ENCODE results near the gene FAM117A.

Gene FAM117A, protein sequence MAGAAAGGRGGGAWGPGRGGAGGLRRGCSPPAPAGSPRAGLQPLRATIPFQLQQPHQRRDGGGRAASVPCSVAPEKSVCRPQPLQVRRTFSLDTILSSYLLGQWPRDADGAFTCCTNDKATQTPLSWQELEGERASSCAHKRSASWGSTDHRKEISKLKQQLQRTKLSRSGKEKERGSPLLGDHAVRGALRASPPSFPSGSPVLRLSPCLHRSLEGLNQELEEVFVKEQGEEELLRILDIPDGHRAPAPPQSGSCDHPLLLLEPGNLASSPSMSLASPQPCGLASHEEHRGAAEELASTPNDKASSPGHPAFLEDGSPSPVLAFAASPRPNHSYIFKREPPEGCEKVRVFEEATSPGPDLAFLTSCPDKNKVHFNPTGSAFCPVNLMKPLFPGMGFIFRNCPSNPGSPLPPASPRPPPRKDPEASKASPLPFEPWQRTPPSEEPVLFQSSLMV

DNA sequence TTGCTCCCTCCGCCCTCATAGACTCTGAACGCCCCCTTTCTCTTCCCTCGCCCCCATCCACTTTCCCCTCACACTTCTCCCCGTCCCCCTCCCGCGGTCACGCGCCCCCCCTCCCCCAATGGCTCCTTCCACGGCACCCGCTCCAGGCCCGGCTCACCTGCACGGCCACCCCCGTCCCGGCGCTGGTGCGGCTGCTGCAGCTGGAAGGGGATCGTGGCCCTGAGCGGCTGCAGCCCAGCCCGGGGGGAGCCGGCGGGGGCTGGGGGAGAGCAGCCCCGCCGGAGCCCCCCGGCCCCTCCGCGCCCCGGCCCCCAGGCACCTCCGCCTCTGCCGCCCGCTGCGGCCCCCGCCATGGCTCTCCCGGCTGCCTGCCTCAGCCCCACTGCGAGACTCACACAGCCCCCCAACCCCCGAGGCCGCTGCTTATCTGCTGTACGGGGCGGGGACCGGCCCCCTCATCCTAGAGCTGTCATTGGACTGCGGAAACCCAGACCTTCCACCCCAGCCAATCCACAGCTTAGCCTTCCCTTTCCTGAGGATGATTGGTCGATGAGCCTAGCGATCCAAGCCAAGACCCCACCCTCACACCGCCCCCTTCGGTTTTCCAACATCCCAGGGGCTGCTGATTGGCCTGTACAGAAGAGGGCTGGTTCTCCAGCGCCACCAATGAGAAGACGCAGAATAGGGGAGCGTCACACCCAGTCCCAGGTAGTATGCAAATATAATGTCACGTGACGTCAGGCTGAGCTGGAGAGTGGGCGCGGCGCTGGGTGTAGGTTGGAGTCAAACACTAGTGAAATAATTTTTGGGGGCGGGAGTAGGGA lies at the start of gene FAM117A:
Gene FAM117A, minus strand, starts transcription at position 397 of the 824 bp plus-strand sequence. Its CDS starts 44 bp downstream, at position 353.
- peak; percentile 96 for DNase-seq

- DNase-seq, result no peak
These were observed 45.1 kb upstream of the FAM117A start for GRCh38 chr17:49809056-49809455.

- no peak for DNase-seq
These were observed 34.8 kb upstream of the FAM117A start for GRCh38 chr17:49798738-49799137.

GRCh38 chr17:49798182-49798581 lies 34.3 kb upstream of the FAM117A start:
- no peak for DNase-seq

DNA sequence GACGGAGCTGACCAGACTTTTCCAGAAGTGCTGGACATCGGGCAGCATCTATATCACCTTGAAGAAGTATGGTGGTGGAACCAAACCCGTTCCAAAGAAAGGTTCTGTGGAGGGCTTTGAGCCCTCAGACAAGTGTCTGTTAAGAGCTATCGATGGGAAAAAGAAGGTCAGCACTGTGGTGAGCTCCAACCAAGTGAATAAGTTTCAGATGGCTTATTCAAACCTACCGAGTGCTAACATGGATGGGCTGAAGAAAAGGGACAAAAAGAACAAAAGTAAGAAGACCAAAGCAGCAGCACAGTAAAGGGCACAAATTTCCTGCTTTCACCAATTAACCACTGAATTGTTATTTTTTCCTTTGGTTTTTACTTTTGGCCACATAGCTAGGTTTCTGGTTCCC lies 31.4 kb upstream of the FAM117A start:
- DNase-seq, result no peak

DNA sequence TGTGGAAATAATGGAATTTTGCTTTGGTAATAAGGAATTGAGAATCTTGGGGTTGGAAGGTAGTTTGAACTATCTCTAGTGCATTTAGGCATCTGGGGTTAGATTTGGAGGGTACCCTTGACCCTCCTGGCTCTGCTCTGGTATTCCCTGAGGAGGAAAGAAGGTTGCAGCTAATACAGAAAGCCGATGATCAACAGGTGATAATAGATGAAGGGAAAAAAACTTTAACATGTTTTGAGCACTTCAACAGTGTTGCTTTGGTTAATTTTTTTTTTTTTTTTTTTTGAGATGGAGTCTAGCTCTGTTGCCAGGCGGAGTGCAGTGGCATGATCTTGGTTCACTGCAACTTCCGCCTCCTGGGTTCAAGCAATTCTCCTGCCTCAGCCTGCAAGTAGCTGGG lies 29.4 kb upstream of the FAM117A start:
- DNase-seq, result no peak

DNA sequence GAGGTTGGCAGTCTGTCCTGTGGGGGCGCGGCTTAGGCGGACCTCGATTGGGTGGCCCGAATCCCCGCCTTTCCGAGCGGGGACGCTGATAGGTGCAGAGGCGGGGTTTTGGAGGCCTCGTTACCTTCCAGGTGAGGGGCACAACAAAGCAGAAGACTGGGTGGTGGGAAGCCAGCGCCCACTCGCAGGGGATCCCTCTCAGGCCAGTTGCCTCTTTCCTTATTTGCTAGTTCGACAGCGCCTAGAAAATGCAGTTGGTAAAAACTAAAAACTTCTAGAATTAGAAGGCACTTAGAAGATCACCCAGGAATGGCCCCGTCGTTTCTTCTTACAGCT lies 25.3 kb upstream of the FAM117A start:
- DNase-seq, result no peak

DNA sequence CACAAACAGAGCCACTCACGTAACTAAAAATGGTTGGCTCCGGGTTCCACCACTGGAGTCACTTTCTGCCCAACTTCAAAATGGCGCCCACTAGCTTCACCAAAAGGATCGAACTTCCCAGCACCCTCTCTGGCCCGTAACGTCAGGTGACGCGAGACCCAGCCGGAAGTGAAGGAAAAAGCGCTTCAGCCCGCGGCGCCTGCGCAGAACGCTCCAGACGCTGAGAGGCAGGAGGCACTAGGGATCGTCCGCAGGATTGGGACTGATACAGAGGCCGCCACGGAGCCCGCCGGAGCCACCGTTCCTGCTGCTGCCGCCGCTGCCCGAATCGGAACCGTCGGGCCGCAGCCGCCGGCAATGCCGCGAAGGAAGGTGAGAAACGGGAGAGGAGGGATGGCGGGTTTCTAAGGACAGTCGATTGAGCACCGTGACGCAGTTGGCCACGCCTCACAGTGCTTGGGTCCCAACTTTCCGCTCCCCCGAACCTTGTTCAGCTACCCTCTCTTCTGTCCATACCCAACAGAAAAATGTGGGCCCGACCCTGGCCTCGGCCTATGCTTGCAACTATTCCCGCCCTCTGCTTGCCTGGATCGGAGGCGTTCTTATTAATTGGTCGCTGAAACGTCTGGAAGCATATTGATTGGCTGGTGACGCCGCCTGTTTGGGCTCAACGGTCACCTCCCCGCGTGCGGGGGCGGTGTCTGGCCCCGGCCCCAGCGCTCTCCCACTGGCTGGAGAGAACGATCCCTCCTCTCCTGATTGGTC lies 24.7 kb upstream of the FAM117A start, which contains the start of gene KAT7:
Gene KAT7, plus strand, starts transcription at position 204 of the 765 bp plus-strand sequence. Its CDS starts 154 bp downstream, at position 358.
- peak; percentile 99 for DNase-seq

DNA sequence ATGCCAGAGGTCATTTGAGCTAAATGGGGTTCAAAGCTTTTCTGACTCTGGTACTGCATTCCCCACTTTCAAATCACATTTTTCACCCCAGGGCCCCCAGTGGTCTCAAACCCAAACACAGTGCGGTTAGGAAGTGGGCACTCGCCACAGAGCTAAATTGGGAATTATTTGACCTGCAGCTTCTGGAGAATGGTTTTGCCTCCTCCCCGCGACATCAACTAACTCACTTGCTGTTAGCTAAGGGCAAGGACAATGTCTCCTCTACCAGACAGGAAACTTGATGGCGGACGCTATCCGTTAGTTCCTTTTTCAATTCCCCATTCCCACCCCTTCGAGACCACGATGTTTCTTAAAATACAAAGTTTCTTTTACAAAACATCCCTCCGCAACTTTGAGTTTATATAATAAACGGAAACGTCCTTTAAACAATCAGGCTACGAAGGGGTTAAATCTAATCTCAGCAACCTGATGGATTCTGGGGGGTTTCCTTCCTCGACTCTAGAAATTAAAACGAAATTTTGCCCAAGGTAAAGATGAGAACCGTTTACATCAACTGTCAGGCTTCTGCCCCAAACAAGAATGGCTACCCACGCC lies 24.1 kb upstream of the FAM117A start:
- DNase-seq, result no peak

GRCh38 chr17:49784636-49785035 lies 20.7 kb upstream of the FAM117A start:
- DNase-seq, result no peak

DNA sequence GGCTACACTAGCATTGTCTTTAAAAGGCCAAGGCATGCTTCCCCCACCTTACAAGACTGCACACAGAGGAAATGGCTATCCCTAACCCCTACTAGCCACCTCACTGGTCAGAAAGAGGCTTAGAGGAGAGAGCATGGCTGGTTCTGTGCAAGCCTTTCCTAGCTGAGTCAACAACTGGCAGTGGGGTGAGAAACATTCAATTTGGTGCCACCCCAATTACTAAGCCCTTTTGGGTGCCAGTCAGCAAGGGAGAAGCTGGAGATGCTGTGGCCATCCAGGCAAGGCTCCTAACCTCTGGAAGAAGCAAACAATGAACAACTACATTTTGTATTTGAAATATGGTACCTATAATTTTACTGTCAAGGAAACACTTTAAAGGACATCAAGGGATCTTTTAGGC lies 19.9 kb upstream of the FAM117A start:
- DNase-seq, result no peak

DNA sequence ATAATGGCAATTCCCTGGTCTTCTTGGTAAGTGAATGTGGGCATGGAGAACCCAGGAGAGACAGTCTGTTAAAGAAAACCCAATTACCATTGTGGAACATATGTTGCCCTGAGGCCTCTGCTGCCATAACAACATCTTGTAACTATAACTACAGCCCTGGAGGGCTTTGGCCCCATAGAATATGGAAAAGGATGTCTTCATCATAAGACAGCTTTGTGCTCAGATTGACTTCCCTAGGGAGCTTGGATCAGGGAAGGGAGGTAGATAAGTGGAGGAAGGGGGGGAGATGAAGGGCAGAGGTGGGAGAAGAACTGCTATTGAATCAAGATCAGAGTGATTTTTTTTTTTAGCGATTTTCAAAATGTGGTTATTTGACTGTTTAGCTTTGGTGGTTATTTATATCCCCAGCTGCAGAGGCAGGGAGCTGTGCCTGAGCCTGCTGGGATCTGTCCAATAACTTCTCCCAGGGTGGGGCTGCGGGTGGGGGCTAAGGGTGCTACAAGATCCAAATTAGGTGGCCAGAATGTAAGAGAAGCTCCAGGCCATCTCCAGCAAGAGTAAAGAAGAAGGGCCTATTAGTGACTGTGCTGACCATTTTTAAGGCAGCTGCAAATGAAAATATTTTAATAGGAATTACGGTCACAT lies 19.3 kb upstream of the FAM117A start:
- DNase-seq, result no peak

DNA sequence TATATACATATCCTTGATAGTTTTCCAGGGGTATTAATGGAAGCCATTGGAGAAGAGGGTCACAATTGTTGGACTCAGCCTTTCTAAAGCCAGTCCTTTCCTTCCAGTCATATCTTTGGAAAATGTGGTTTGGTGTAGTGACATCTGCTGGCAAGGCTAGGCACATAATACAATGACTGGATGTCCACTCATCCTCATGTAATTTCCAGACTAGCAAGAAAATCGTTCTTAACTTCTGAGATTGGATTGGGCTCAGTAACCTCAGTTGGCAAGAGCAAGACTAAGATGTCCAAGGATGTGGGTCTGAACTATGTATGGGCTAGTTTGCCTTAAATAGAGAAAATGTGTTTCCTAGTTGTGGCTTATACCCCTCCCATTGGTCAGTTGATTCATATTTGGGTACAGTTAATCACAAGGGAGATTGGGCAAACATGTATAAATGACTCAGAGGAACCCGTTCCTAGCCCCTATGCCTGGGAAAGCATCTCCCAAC lies 15.9 kb upstream of the FAM117A start:
- peak; percentile 3 for DNase-seq

DNA sequence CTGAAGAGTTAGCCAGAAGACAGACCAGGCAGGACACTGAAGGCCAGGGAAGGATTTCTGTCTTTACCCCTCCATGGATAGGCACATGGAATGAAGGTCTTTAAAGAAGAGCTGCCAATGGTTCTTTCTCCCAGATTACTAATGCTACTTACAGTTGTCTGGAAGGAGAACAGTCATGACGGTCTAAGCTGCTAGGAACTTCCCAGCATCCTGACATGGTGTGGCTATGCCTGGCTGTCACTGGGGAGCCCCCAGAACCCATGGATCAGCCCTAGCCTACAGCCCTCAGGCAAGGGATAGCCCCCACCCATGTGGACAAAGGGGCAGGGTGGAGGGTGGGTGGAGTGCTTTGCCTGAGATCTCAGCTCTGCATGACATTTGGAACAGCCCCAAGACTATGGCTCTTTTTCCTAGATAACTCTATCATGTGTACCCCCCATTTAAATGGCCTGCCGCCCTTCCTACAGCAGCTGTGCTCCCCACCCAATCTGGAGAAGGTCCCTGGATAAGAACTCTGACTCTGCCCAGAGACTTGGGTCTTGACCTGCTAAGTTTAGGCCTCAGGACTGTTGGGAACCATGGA lies 15.3 kb upstream of the FAM117A start:
- DNase-seq, result no peak

DNA sequence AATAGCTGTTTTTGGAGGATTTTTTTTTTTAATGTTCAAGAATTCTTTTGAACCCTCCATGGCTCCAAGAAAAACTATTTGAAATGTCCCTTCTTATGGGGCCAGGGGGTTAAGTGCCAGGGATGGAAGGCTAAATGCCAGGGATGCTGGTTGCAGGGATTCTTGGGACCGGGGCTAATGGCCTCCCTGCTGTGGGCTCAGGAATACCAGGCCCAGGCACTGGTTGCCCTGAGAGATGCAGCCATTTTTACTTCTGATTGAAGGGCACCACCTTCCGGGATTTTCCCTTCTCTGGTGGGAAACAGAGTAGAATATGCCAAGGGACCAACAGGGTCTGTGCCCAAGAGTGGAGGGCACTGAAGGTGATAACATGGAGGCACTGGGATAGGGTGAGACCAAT lies 13.6 kb upstream of the FAM117A start:
- DNase-seq, result no peak

DNA sequence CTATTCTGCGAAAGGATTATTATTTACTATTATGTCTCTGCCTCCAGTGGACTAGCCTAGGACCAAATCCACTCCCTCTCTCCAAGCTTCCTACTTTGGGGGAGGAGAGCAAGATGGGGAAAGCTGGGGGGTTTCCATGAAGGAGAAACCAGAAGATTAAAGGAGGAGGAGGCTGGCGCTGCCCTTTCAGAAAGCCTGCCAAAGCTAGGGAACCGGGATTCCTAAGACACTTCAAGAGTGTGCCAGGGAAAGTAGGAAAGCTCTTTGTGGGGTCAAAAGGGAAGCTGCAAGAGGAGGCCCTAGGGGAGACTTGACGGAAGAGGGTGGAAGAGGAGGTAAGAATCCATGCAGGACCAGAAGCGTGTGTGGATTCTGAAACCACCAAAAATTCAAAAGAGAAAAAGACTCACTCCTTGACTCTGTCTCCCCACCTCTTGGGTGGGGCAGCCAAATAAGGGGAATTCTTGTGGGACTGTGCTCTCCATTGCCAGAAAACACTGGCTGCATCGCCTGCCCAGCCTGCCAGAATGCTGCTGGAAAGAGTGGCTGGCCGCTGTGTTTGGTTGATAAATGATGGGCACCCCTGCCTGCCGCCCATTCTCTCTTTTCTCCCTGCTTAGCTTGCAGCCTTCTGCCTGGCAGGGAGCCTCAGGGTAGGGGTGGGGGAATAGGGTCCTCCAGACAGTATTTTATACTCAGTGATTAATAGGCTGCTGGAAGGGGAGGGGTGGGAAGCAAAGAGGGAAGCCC lies 12.8 kb upstream of the FAM117A start:
- DNase-seq, result no peak

DNA sequence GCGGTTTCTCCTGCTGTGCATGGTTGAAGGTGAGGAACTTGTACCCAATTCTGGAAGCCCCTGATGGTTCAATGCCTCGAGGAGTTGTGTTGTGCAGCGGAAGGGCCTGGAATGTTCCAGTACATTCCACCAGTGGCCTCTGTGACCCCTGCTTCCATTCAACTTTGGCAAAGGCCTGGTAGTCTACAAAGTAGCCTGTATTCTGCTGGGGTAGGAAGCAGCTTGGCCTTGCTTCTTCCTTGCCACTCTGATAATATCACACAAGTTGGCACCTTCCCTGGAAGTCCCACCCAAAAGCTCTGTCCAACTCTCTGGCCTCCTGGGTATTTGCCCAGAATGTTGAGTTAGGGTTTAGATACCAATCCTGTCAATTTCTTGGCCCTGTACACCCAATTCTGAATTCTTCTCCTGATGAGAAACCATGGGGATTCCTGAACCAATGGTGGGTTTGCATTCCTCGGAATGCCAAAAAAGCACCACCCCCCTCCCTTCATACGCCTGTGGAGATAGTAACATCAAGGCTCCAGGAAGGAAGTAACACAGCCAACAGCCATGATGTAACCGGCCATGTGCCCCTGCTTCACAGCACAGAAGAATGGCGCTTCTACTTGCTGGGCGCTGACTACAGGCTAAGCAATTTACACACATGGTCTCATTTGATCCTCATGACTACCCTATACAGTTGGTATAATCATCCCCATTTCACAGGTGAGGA lies 11.8 kb upstream of the FAM117A start:
- no peak for DNase-seq

- DNase-seq, result no peak
These were observed 3.1 kb upstream of the FAM117A start for GRCh38 chr17:49766918-49767530.

- no peak for DNase-seq
These were observed 739 bp upstream of the FAM117A start for GRCh38 chr17:49764559-49765180.

All from DMS79 treated with DMSO at 0.1 percent for 48 hours (cell line).